PC-3 (cell line): ENCODE results near the gene CARD10. TPM values are rescaled to one million over a fixed set of nuclear protein-coding genes. Genes with fewer than 3 reads are reported as not detected.

Experiments
- ATAC-seq: fragments of 200-7000 bp; cut with Tn5 transposase; 2 replicates; pipeline ENCODE4 v1.9.1; 2020; ENCODE audit warnings: mild to moderate bottlenecking, moderate library complexity
- BruUV-seq: library from RNA; stranded (reverse); fragments of 400-500 nt; replicated peaks from 2 replicates; lab custom pipeline; 2021; lab: Mats Ljungman, UMichigan
- CTCF ChIA-PET: fragments of 300-600 bp; sonication (Branson Sonifier 250); formaldehyde crosslinking; loops from one replicate; lab custom pipeline; 2022; ENCODE audit warnings: antibody characterized with exemption; lab: Charles Lee
- POLR2A ChIA-PET: fragments of 300-600 bp; sonication (Branson Sonifier 250); formaldehyde crosslinking; loops from one replicate; lab custom pipeline; 2022; ENCODE audit warnings: antibody characterized with exemption; ENCODE audit not compliant: unreplicated experiment; lab: Charles Lee
- DNase-seq: peaks from one replicate; pipeline ENCODE4 v3.0.0-alpha.2; 2015
- H2AFZ ChIP-seq: fragments of 300-600 bp; sonication (generic); 2 replicates; pipeline ENCODE4 v1.6.0; 2016; ENCODE audit warnings: antibody characterized with exemption, low read length
- H3F3A ChIP-seq: fragments of 300-600 bp; sonication (generic); one replicate; pipeline ENCODE4 v1.6.0; 2017; ENCODE audit warnings: antibody characterized with exemption, low read length, control low read depth, mild to moderate bottlenecking; ENCODE audit not compliant: unreplicated experiment
- H3K27ac ChIP-seq: fragments of 300-600 bp; sonication (generic); 2 replicates; pipeline ENCODE4 v1.5.1; 2016; ENCODE audit warnings: mild to moderate bottlenecking, low read length
- H3K27me3 ChIP-seq: fragments of 300-600 bp; sonication (generic); 2 replicates; pipeline ENCODE4 v1.6.1; 2016; ENCODE audit warnings: low read length, mixed read lengths
- H3K36me3 ChIP-seq: fragments of 300-600 bp; sonication (generic); 2 replicates; pipeline ENCODE4 v1.6.1; 2016; ENCODE audit warnings: low read depth, mixed run types, low read length, mixed read lengths
- H3K4me1 ChIP-seq: fragments of 300-600 bp; sonication (generic); 2 replicates; pipeline ENCODE4 v1.5.1; 2016; ENCODE audit warnings: low read length; ENCODE audit not compliant: insufficient read depth
- H3K4me2 ChIP-seq: fragments of 300-600 bp; sonication (generic); 2 replicates; pipeline ENCODE4 v1.6.0; 2016; ENCODE audit warnings: low read length
- H3K4me3 ChIP-seq: fragments of 300-600 bp; sonication (generic); 2 replicates; pipeline ENCODE4 v1.5.1; 2016; ENCODE audit warnings: mild to moderate bottlenecking, low read length, mixed read lengths
- H3K79me2 ChIP-seq: fragments of 300-600 bp; sonication (generic); 2 replicates; pipeline ENCODE4 v1.6.1; 2017; ENCODE audit warnings: low read length, mixed read lengths
- H3K9ac ChIP-seq: fragments of 300-600 bp; sonication (generic); 2 replicates; pipeline ENCODE4 v1.6.0; 2016; ENCODE audit warnings: mild to moderate bottlenecking, low read length
- H3K9me2 ChIP-seq: fragments of 300-600 bp; sonication (generic); replicated peaks from 2 replicates; pipeline ENCODE4 v1.6.1; 2016; ENCODE audit warnings: mixed run types, low read length, mixed read lengths
- H3K9me3 ChIP-seq: fragments of 300-600 bp; sonication (generic); 2 replicates; pipeline ENCODE4 v1.6.1; 2016; ENCODE audit warnings: low read length, mixed read lengths
- H4K20me1 ChIP-seq: fragments of 300-600 bp; sonication (generic); 2 replicates; pipeline ENCODE4 v1.6.1; 2016; ENCODE audit warnings: low read length, mixed read lengths
- CTCF ChIP-seq: fragments of 300-600 bp; sonication (generic); conservative IDR thresholded peaks from 2 replicates; pipeline ENCODE4 v1.5.1; 2017; ENCODE audit warnings: antibody characterized with exemption, low read depth, mild to moderate bottlenecking, low read length
- EZH2 ChIP-seq: fragments of 300-600 bp; sonication (generic); IDR thresholded peaks from one replicate; pipeline ENCODE4 v1.6.1; 2017; ENCODE audit warnings: antibody characterized with exemption, mild to moderate bottlenecking, low read length; ENCODE audit not compliant: unreplicated experiment
- EZH2phosphoT487 ChIP-seq: fragments of 300-600 bp; sonication (generic); IDR thresholded peaks from 2 replicates; pipeline ENCODE4 v1.6.1; 2018; ENCODE audit warnings: mild to moderate bottlenecking, antibody characterized with exemption, low read length, borderline replicate concordance
- intact Hi-C: fragments of 100-400 bp; cut with micrococcal nuclease; formaldehyde crosslinking; loops from 2 replicates; pipeline ENCODE4 v1.9.0; 2023
- total RNA-seq: library from RNA; depleted of rRNA; stranded (reverse); fragments of >200 nt; gene quantifications from 2 replicates; pipeline ENCODE4 v1.2.3, GENCODE V29; 2014

CARD10 gene
- total RNA-seq, 1 experiment from 2014 or later = 20.7 TPM

GRCh38 chr22:37563153-37564081 lies 44.2 kb upstream of the CARD10 start:
- peak; percentile 47 for ATAC-seq
- peak overlapping the region; percentile 99 for H3K4me2 ChIP-seq
- H4K20me1 ChIP-seq = peaks cover 17% of the 10 kb centered on the region
- ChIA-PET CTCF (interaction anchor here (0.6 to 1.0 kb wide), 2 partner anchors 21 to 581 kb away, joined by 3 read pairs; no protein-coding TSS in a partner anchor), POLR2A (interaction anchor here (0.7 to 0.9 kb wide), 2 partner anchors 21 to 232 kb away, joined by 3 to 6 read pairs; no protein-coding TSS in a partner anchor)
- peak overlapping the region; percentile 15; the same call in 1 of the 2 replicates for H3K9ac ChIP-seq
- H3K4me3 ChIP-seq = peak overlapping the region; percentile 44; the same call in 1 of the 2 replicates
- peaks cover 8% of the 10 kb centered on the region for H3K36me3 ChIP-seq
- TF ChIP-seq EZH2phosphoT487 = no peak
- TF ChIP-seq CTCF = no peak
- no peak for TF ChIP-seq EZH2
- H2AFZ ChIP-seq = no peak overlapping the region
- peaks cover 63% of the 10 kb centered on the region for H3K79me2 ChIP-seq
- H3K27me3 ChIP-seq = no peaks in the 10 kb centered on the region
- H3K4me1 ChIP-seq = peaks cover 50% of the 10 kb centered on the region
- H3K9me2 ChIP-seq = no peaks in the 10 kb centered on the region
- intact Hi-C loops = no loop called here
- TSS peak; percentile 14 for BruUV-seq
- H3K27ac ChIP-seq = peak overlapping the region; percentile 75
- peak; percentile 92 for DNase-seq
- no peaks in the 10 kb centered on the region for H3K9me3 ChIP-seq
- peaks cover 5% of the 10 kb centered on the region for H3F3A ChIP-seq

- H3K9me3 ChIP-seq = no peaks in the 10 kb centered on the region
- TF ChIP-seq CTCF (no peak), EZH2phosphoT487 (no peak), EZH2 (no peak)
- peaks cover 8% of the 10 kb centered on the region for H3K36me3 ChIP-seq
- peak overlapping the region; percentile 89 for H3K9ac ChIP-seq
- H3K27me3 ChIP-seq = no peaks in the 10 kb centered on the region
- peak overlapping the region; percentile 99 for H3K4me2 ChIP-seq
- POLR2A ChIA-PET = interaction anchor here (0.5 to 0.6 kb wide), 2 partner anchors 46 to 1143 kb away, joined by 3 to 39 read pairs; partner anchors contain the start of gene GTPBP1
- H4K20me1 ChIP-seq = peaks cover 17% of the 10 kb centered on the region
- H3K27ac ChIP-seq = peak overlapping the region; percentile 75
- H3K79me2 ChIP-seq = peaks cover 63% of the 10 kb centered on the region
- H2AFZ ChIP-seq = no peak overlapping the region
- peak overlapping the region; percentile 87 for H3K4me3 ChIP-seq
- BruUV-seq = no TSS peak
- CTCF ChIA-PET = interaction anchor here (0.6 to 1.4 kb wide), 4 partner anchors 13 to 130 kb away, joined by 3 to 5 read pairs (median 5); no protein-coding TSS in a partner anchor
- no peaks in the 10 kb centered on the region for H3K9me2 ChIP-seq
- peaks cover 5% of the 10 kb centered on the region for H3F3A ChIP-seq
- no peak for ATAC-seq
- no peak for DNase-seq
- intact Hi-C loops = no loop called here
- peaks cover 48% of the 10 kb centered on the region for H3K4me1 ChIP-seq
Observed at GRCh38 chr22:37562049-37562875, 43.0 kb upstream of the CARD10 start.
